ENCODE measurements around the gene COQ10A. TPM values are rescaled to one million over a fixed set of nuclear protein-coding genes. Genes with fewer than 3 reads are reported as not detected.
A peak's percentile ranks its signal among the peaks of the same experiment; 100 is the strongest.

COQ10A gene
- total RNA-seq, 4 donors from 2014 or later, result 6.7 to 51.5 (median 27.9) TPM

DNA sequence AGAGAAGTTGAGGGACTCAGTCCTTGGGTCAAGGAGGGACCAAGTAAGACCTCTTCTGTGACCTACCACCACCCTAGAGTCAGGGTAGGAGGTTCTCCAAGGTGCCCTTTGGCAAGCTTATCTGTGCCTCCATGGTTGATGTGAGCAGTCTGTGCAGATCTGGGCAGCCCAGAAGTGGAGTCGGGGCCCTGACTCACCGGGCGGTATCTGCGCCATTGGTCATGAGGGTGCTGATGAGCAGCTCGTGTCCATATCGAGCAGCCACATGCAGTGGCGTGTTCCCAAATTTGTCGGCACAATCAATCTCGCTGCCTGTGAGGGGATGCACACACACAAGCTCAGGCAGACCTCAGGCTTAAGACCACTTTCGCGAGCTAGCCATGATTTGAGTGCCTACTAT lies 13.7 kb upstream of the COQ10A start:
- no peaks in the 10 kb centered on the region for H3K27me3 ChIP-seq
- no peaks in the 10 kb centered on the region for H3K9me3 ChIP-seq
- in situ Hi-C loops (cut with MboI; ENCODE audit: low pct_ligation_motif_present in 1 of 4, low pct_unique_long_range_greater_than_20kb in 1 of 4, low sequenced_read_pairs in 3 of 4) (no loop called here), intact Hi-C loops (cut with DNase I; ENCODE audit: low total_unique reads) (no loop called here)
- no peak overlapping the region for H3K27ac ChIP-seq
- no peak overlapping the region for H3K4me3 ChIP-seq
- 96% methylated on average over 7 of the region's 11 CpGs; no CpG with 5 or more reads in 1 of the 2 donors for WGBS, 2 donors (ENCODE audit: low coverage in 1 of 2)
- TF ChIP-seq EP300 (IDR thresholded peaks at IDR 0.05; ENCODE audit: low read depth) (no peak), POLR2A (IDR thresholded peaks at IDR 0.05) (no peak), POLR2AphosphoS5 (IDR thresholded peaks at IDR 0.05) (no peak)
- TF ChIP-seq, protein P1, sequence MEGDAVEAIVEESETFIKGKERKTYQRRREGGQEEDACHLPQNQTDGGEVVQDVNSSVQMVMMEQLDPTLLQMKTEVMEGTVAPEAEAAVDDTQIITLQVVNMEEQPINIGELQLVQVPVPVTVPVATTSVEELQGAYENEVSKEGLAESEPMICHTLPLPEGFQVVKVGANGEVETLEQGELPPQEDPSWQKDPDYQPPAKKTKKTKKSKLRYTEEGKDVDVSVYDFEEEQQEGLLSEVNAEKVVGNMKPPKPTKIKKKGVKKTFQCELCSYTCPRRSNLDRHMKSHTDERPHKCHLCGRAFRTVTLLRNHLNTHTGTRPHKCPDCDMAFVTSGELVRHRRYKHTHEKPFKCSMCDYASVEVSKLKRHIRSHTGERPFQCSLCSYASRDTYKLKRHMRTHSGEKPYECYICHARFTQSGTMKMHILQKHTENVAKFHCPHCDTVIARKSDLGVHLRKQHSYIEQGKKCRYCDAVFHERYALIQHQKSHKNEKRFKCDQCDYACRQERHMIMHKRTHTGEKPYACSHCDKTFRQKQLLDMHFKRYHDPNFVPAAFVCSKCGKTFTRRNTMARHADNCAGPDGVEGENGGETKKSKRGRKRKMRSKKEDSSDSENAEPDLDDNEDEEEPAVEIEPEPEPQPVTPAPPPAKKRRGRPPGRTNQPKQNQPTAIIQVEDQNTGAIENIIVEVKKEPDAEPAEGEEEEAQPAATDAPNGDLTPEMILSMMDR (IDR thresholded peaks at IDR 0.05), result no peak
- H3K4me1 ChIP-seq, result peaks cover 11 to 16% (median 15%) of the 10 kb centered on the region in 4 donors
- peaks cover 0 to 68% (median 38%) of the 10 kb centered on the region in 4 donors for H3K36me3 ChIP-seq
- DNase-seq, result no peak

DNA sequence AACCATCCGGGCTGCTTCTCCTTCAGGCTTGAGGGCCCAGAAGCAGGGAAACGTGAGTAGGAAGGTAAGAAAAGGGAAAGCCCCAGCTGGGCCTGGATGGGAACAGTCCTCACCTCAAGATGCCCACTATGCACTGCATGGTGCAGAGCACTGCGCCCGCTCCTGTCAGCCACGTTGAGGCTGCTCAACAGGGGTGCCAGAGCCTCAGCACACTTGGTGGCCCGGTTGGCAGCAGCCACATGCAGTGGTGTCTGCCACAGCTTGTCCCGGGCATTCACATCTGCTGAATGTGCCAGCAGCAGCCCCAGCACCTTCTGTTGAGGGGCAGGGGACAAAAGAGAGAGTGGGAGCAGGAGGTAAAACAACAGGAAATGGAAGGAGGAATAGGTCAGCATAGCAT lies 11.1 kb upstream of the COQ10A start:
- Histone ChIP-seq H3K27me3 (no peaks in the 10 kb centered on the region), H3K27ac (no peak overlapping the region), H3K9me3 (no peaks in the 10 kb centered on the region), H3K4me1 (peaks cover 16 to 23% (median 22%) of the 10 kb centered on the region in 4 donors), H3K36me3 (peaks cover 0 to 43% (median 24%) of the 10 kb centered on the region in 4 donors), H3K4me3 (no peak overlapping the region)
- no peak for TF ChIP-seq POLR2A (IDR thresholded peaks at IDR 0.05)
- TF ChIP-seq POLR2AphosphoS5 (IDR thresholded peaks at IDR 0.05), result no peak
- no peak for TF ChIP-seq EP300 (IDR thresholded peaks at IDR 0.05; ENCODE audit: low read depth)
- TF ChIP-seq, protein P1 (IDR thresholded peaks at IDR 0.05), result no peak
- DNase-seq, result no peak
- 84% methylated on average over 7 of the region's 7 CpGs; no CpG with 5 or more reads in 1 of the 2 donors for WGBS, 2 donors (ENCODE audit: low coverage in 1 of 2)
- intact Hi-C loops (cut with DNase I; ENCODE audit: low total_unique reads), result no loop called here
- in situ Hi-C loops (cut with MboI; ENCODE audit: low pct_ligation_motif_present in 1 of 4, low pct_unique_long_range_greater_than_20kb in 1 of 4, low sequenced_read_pairs in 3 of 4), result no loop called here

DNA sequence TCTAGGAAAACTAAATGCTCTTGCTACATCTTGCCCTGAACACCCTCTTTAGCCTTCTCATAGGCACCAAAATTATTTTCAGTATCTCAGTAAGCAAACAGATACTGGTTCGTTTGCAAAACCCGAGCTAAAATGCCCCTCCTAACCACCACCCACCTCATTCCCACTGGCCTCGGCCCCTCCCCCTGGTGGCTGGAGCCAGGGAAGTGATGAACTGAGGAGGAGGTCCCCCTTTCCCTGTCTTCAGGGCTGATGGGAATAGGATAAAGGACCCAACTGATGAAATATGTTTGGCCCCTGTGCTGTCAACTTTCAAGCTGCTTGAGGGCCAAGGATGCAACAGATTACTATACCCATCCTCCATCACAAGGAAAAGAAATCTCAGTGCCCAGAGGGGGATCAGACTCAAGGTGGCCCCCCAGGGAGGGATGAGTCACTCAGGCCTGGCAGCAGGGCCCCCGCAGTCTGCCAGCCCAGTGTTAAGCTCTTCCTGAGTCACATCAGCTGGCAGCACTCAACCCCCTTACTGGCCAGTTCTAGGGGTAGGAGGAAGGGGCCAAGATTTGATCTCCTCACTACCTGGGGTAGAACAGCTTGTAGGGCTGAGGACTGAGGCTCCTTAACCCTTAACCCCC lies 10.3 kb upstream of the COQ10A start:
- Histone ChIP-seq H3K27me3 (no peaks in the 10 kb centered on the region), H3K27ac (no peak overlapping the region), H3K4me3 (no peak overlapping the region), H3K4me1 (peaks cover 16 to 23% (median 22%) of the 10 kb centered on the region in 4 donors), H3K36me3 (peaks cover 0 to 42% (median 21%) of the 10 kb centered on the region in 4 donors), H3K9me3 (no peaks in the 10 kb centered on the region)
- 41 to 57% methylated on average over 3 to 4 of the region's 4 CpGs for WGBS, 2 donors (ENCODE audit: low coverage in 1 of 2)
- TF ChIP-seq POLR2AphosphoS5 (IDR thresholded peaks at IDR 0.05) (no peak), EP300 (IDR thresholded peaks at IDR 0.05; ENCODE audit: low read depth) (no peak), POLR2A (IDR thresholded peaks at IDR 0.05) (no peak)
- TF ChIP-seq, protein P1 (IDR thresholded peaks at IDR 0.05), result no peak
- intact Hi-C loops (cut with DNase I; ENCODE audit: low total_unique reads), result no loop called here
- DNase-seq, result no peak
- in situ Hi-C loops (cut with MboI; ENCODE audit: low pct_ligation_motif_present in 1 of 4, low pct_unique_long_range_greater_than_20kb in 1 of 4, low sequenced_read_pairs in 3 of 4), result no loop called here

DNA sequence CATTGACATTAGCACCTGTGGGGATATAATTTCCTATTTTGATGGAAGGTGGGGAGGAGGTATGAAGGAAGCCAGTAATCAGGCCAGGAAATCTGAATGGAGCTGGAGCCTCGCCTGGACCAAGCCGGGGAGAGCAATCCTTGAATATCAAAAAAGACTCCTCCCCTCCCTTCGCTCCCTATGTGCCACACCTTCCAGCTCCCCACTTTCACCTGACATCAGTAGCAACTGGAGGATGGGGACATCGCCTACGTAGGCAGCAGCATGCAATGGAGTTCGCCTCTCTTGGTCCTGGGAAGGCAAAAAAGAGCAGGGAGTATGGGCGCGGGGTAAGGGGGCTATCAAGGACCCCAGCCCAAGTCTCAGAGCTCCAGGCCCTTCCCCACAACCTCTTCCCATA lies 9.7 kb upstream of the COQ10A start:
- WGBS, 2 donors (ENCODE audit: low coverage in 1 of 2), result 20 to 60% methylated on average over 1 to 8 of the region's 8 CpGs
- intact Hi-C loops (cut with DNase I; ENCODE audit: low total_unique reads), result no loop called here
- Histone ChIP-seq H3K9me3 (no peaks in the 10 kb centered on the region), H3K4me3 (peak overlapping the region in 3 of 4 donors; percentile 66 to 83 (median 74)), H3K36me3 (peaks cover 0 to 37% (median 18%) of the 10 kb centered on the region in 4 donors), H3K27me3 (no peaks in the 10 kb centered on the region), H3K4me1 (peaks cover 16 to 23% (median 22%) of the 10 kb centered on the region in 4 donors), H3K27ac (peak overlapping the region in 2 of 4 donors; percentile 88 to 93)
- in situ Hi-C loops (cut with MboI; ENCODE audit: low pct_ligation_motif_present in 1 of 4, low pct_unique_long_range_greater_than_20kb in 1 of 4, low sequenced_read_pairs in 3 of 4), result no loop called here
- no peak for DNase-seq
- TF ChIP-seq, protein P1 (IDR thresholded peaks at IDR 0.05), result no peak
- TF ChIP-seq POLR2A (IDR thresholded peaks at IDR 0.05) (no peak), EP300 (IDR thresholded peaks at IDR 0.05; ENCODE audit: low read depth) (no peak), POLR2AphosphoS5 (IDR thresholded peaks at IDR 0.05) (no peak)
